ELR (cell line): ENCODE results near the gene GNA15.
A peak's percentile ranks its signal among the peaks of the same experiment; 100 is the strongest.
"Not testable (repeated sequence)": the region's sequence is repeated elsewhere in the genome, so short reads cannot be mapped to it uniquely, and the experiment has no call there.

Experiments used
- DNase-seq: peaks from one replicate; pipeline ENCODE4 v3.0.0-alpha.2; 2015; ENCODE audit warnings: low read depth

GNA15 gene

GRCh38 chr19:3149526-3150505 is 14.0 kb downstream of the GNA15 start:
- DNase-seq: no peak

GRCh38 chr19:3150739-3151329 is 15.0 kb downstream of the GNA15 start:
- no peak for DNase-seq

- DNase-seq: peak; percentile 73
Measured at GRCh38 chr19:3151563-3152418, 16.0 kb downstream of the GNA15 start.

- no peak for DNase-seq
Measured at GRCh38 chr19:3152419-3152780, 16.6 kb downstream of the GNA15 start.

- DNase-seq: no peak
Measured at GRCh38 chr19:3153286-3154230, 17.7 kb downstream of the GNA15 start.

- not testable (repeated sequence) for DNase-seq
Measured at GRCh38 chr19:3154447-3154846, 18.6 kb downstream of the GNA15 start.

GRCh38 chr19:3154957-3155736 is 19.3 kb downstream of the GNA15 start:
- peak; percentile 100 for DNase-seq

- no peak for DNase-seq
Measured at GRCh38 chr19:3157096-3157845, 21.4 kb downstream of the GNA15 start.

- DNase-seq: no peak
Measured at GRCh38 chr19:3159565-3159964, 23.7 kb downstream of the GNA15 start.

GRCh38 chr19:3160219-3160618 is 24.4 kb downstream of the GNA15 start:
- DNase-seq: no peak

GRCh38 chr19:3161453-3161852 is 25.6 kb downstream of the GNA15 start:
- DNase-seq: peak; percentile 73

- DNase-seq: peak; percentile 56
Measured at GRCh38 chr19:3162418-3163229, 26.8 kb downstream of the GNA15 start.

- DNase-seq: peak; percentile 82
Measured at GRCh38 chr19:3163230-3163886, 27.5 kb downstream of the GNA15 start.

GRCh38 chr19:3163943-3164342 is 28.1 kb downstream of the GNA15 start:
- DNase-seq: no peak

GRCh38 chr19:3167533-3168272 is 31.9 kb downstream of the GNA15 start:
- no peak for DNase-seq

GRCh38 chr19:3171894-3172672 is 36.2 kb downstream of the GNA15 start:
- DNase-seq: peak; percentile 64

- not testable (repeated sequence) for DNase-seq
Measured at GRCh38 chr19:3172673-3173000, 36.8 kb downstream of the GNA15 start.
